ACC112 (cell line): ENCODE results near the gene DNALI1.
"Not testable (repeated sequence)": the region's sequence is repeated elsewhere in the genome, so short reads cannot be mapped to it uniquely, and the experiment has no call there.

Source experiments
- H2AFZ ChIP-seq: fragments of 200-600 bp; sonication (generic); one replicate; pipeline ENCODE4 v1.6.0; 2017; ENCODE audit warnings: antibody characterized with exemption, low read length; ENCODE audit not compliant: unreplicated experiment
- H3K27ac ChIP-seq: fragments of 200-600 bp; sonication (generic); 2 replicates; pipeline ENCODE4 v1.5.1; 2014; ENCODE audit warnings: low read depth, mild to moderate bottlenecking, antibody characterized with exemption, low read length, moderate library complexity
- H3K27me3 ChIP-seq: fragments of 200-600 bp; sonication (generic); 2 replicates; pipeline ENCODE4 v1.6.1; 2014; ENCODE audit warnings: mild to moderate bottlenecking, antibody characterized with exemption, low read length, moderate library complexity, mixed read lengths; ENCODE audit not compliant: insufficient read depth
- H3K36me3 ChIP-seq: fragments of 200-600 bp; sonication (generic); 2 replicates; pipeline ENCODE4 v1.6.1; 2016; ENCODE audit warnings: mild to moderate bottlenecking, antibody characterized with exemption, low read length, moderate library complexity, mixed read lengths; ENCODE audit not compliant: insufficient read depth
- H3K4me1 ChIP-seq: fragments of 200-600 bp; sonication (generic); one replicate; pipeline ENCODE4 v1.6.1; 2016; ENCODE audit warnings: low read length, mixed read lengths; ENCODE audit not compliant: insufficient read depth, unreplicated experiment, control insufficient read depth
- H3K4me3 ChIP-seq: fragments of 200-600 bp; sonication (generic); 2 replicates; pipeline ENCODE4 v1.5.1; 2014; ENCODE audit warnings: mild to moderate bottlenecking, low read depth, low read length
- H3K79me2 ChIP-seq: fragments of 200-600 bp; sonication (generic); one replicate; pipeline ENCODE4 v1.6.0; 2016; ENCODE audit warnings: low read length; ENCODE audit not compliant: control insufficient read depth, unreplicated experiment, insufficient read depth

Gene DNALI1

DNA sequence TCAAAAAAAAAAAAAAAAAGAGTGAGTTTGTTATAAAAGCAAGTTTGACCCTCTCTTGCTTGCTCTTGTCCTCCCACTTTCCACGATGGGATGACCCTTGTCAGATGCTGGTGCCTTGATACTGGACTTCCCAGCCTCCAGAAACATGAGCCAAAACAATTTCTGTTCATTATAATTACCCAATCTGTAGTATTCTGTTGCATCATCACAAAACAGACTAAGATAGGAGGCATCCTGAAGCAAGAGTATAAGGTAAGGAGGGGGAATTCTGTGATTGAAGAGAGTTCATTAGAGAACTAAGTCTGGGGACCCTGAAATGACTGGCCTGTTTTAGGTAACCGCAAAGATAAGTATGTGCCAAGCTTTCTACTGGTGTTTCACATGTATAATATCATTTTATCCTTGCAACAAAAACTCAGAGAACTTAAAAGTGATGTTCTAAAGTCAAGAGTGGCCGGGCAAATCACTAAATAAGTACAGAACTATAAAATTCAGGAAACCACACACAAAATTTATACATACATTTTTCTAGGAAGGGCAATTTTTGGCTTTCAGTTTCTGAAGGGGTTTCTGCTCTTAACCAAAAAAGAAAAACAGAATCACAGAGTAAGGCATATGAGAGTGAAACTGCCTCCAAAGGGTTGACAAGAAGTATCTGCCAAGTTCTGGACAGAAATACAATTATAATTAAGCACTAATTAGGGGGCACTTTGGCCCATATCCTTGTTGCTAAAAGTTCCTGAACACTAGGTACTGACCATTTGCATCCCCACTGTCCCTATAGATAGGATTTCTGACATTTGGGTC, 14.0 kb downstream of the DNALI1 start:
- Histone ChIP-seq H3K4me3 (no peak overlapping the region), H3K27me3 (no peaks in the 10 kb centered on the region), H3K36me3 (peaks cover 83% of the 10 kb centered on the region), H2AFZ (no peak overlapping the region), H3K4me1 (peaks cover 14% of the 10 kb centered on the region), H3K79me2 (no peaks in the 10 kb centered on the region), H3K27ac (no peak overlapping the region)

DNA sequence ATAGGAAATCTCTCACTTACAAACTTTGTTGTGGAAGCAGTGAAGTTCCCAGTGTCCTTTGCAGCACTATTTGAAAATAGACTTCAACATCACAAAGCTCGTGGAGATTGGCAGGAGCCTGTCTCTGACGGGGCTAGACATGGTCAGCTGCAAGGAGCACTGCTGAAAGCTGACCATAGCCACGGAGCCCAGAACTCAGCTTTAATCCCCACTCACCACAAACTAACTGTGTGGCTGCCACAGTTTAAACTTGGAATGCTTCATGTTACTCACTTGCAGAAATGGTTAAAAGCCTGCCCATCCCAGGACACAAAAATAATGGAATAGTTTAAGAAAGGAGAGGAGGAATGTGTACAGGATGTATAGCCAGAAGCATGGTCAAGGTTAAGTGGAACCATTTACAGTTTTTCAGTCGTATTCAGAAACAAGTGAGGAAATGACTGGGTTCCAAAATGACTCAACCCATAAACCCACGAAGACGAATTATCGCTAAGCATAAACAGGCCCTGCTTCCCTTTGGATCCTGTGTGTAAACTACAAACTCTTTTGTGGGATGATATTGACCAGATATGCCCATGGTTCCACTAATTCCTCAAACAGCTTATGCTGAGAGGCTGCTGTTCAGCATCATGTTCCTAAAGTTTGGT, 18.2 kb downstream of the DNALI1 start:
- Histone ChIP-seq H3K4me1 (peaks cover 32% of the 10 kb centered on the region), H2AFZ (peak overlapping the region; percentile 21), H3K27ac (peak overlapping the region; percentile 92), H3K36me3 (peaks cover 56% of the 10 kb centered on the region), H3K79me2 (no peaks in the 10 kb centered on the region), H3K4me3 (peak overlapping the region; percentile 54), H3K27me3 (no peaks in the 10 kb centered on the region)

DNA sequence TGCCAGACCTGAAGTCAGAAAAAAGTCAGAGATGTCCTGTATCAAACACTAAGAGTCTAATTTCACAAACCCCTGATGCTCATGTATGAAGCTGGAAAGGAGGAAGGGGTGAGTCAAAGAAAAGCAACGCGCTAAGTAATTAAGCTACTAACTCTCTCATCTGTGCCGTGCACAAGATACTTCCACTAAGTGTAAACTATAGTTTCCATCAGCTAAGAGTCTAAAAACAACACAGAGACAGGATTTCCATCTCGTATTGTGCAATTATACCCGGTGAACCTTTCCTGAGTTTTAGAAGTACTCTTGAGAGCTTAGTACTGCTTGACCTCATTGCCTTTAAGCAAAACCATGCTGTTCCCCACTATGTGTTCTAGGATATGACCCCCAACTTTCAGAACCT, 19.0 kb downstream of the DNALI1 start:
- H3K4me3 ChIP-seq: peak overlapping the region; percentile 54
- peaks cover 56% of the 10 kb centered on the region for H3K36me3 ChIP-seq
- H3K79me2 ChIP-seq: no peaks in the 10 kb centered on the region
- H3K27ac ChIP-seq: peak overlapping the region; percentile 92
- H3K27me3 ChIP-seq: no peaks in the 10 kb centered on the region
- peaks cover 32% of the 10 kb centered on the region for H3K4me1 ChIP-seq
- H2AFZ ChIP-seq: no peak overlapping the region

DNA sequence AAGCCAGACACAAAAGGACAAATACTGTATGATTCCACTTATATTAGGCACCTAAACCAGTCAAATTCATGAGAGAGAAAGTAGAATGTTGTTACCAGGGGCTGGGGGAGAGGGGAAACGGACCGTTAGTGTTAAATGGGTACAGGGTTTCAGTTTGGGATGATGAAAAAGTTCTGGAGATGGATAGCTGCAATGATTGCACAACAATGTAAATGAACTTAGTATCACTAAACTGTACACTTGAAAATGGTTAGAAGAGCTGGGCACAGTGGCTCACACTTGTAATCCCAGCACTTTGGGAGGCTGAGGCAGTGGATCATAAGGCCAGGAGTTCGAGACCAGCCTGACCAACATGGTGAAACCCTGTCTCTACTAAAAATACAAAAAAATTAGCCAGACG, 27.8 kb downstream of the DNALI1 start:
- peaks cover 38% of the 10 kb centered on the region for H3K36me3 ChIP-seq
- not testable (repeated sequence) for H2AFZ ChIP-seq, H3K27me3 ChIP-seq, H3K27ac ChIP-seq, H3K4me1 ChIP-seq, H3K79me2 ChIP-seq, H3K4me3 ChIP-seq

DNA sequence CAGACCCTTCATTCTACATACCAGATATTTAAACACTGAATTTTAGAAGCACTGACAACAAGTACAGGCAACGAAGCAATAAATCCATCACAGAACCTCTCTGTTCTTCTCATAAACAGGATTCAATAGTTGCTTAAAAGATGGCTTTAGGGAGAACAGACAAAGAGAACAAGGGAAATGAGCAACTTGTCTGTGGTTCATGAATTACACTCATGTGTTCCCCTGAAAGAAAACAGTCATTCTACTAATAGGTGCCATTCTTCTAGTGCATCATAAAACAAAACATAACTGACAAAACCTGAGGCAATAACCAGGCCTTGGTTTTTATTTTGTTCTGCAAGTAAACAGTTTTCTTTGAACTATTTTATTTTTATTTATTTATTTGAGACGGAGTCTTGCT, 32.2 kb downstream of the DNALI1 start:
- H3K27me3 ChIP-seq: no peaks in the 10 kb centered on the region
- H3K36me3 ChIP-seq: peaks cover 39% of the 10 kb centered on the region
- H3K4me1 ChIP-seq: peaks cover 6% of the 10 kb centered on the region
- H2AFZ ChIP-seq: no peak overlapping the region
- no peak overlapping the region for H3K27ac ChIP-seq
- H3K4me3 ChIP-seq: no peak overlapping the region
- H3K79me2 ChIP-seq: peaks cover 34% of the 10 kb centered on the region

DNA sequence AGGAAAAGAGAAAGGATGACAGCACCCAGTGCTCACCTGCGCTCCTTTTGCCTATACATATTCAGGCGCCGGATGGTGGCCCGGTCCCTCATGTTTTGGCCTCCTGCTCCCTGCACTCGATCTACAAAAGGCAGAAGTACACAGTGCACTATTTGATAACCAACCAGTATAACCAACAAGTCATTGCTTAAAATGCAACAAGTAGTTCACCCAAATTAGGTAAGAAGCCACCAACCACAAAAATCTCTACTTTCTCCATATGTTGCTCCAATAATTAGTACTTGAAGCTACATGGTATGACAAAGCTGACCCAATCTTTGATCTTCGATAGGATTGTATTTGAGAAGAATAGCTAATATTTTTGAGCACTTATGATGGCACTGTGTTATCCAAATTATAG, 37.0 kb downstream of the DNALI1 start:
- H3K36me3 ChIP-seq: peaks cover 23% of the 10 kb centered on the region
- peaks cover 46% of the 10 kb centered on the region for H3K79me2 ChIP-seq
- no peak overlapping the region for H2AFZ ChIP-seq
- H3K4me3 ChIP-seq: peak overlapping the region; percentile 90
- no peaks in the 10 kb centered on the region for H3K27me3 ChIP-seq
- H3K27ac ChIP-seq: no peak overlapping the region
- H3K4me1 ChIP-seq: peaks cover 14% of the 10 kb centered on the region

DNA sequence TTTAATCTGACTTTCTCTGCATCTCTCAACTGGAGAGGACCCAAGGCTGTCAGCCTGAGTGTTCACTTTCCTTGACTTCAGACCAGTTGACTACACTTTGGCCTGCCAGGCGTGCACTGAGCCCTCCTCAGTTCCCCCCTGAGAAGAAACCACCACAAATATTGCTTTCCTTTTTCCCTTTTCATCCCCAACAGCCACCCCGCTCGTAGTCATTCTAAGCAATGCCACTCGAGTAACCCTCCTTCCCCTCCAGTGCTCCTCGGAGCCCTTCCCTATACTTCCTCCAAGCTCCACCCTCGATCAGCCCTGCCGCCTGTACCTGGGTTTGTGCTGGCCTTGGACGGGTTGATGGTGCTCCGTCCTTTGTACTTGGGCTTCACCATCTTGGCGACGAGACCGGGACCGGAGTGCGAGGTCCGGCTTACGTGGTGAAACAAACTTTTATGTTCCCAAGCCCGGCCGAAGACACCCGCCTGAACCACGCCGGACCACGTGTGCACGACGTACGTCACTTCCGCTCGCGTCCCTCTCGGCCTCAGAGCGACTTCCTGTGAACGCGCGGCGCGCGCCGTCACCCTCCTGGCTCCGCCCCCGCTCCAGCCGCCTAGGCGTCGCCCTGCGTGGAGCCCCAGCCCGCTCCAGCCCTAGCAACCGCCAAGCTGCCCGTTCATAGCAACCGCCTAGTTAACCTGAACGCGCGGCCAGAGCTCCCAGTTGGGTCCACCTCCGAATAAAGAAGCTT, 38.9 kb downstream of the DNALI1 start, which contains the start of gene GNL2:
GNL2 (minus strand) TSS at position 498 of the 742 bp plus-strand sequence; CDS start at position 383, 115 bp downstream.
- Histone ChIP-seq H3K27ac (peak within 1 kb of the TSS; percentile 70), H3K4me1 (peaks cover 14% of the 10 kb centered on the region), H3K36me3 (peaks cover 18% of the 10 kb centered on the region), H3K4me3 (peak within 1 kb of the TSS; percentile 90), H2AFZ (peak within 1 kb of the TSS; percentile 92), H3K79me2 (peaks cover 46% of the 10 kb centered on the region), H3K27me3 (no peaks in the 10 kb centered on the region)

DNA sequence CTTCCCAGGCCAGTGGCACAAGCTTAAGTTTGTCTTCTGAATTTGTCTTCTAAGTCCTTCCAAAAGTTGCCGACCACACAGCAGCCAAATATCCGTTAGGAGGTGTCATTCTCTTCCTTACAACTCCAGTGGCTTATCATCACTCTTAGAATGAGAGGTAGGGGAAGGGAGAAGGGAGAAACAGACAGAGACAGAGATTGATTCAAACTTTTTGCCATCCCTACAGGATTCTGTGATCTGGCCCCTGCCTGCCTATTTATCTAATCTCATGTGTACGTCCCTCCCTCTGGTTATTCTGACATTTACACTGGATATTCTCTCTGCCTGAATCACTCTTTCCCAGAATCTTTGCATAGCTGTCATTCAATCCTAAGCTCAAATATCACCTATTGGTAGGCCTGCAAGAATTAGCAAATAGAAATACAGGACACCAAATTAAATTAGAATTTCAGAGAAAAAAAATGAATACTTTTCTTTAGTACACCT, 39.5 kb downstream of the DNALI1 start:
- Histone ChIP-seq H3K27ac (peak overlapping the region; percentile 40; the same call in 1 of the 2 replicates), H3K4me3 (peak overlapping the region; percentile 90), H3K27me3 (no peaks in the 10 kb centered on the region), H3K36me3 (peaks cover 18% of the 10 kb centered on the region), H2AFZ (peak overlapping the region; percentile 92), H3K4me1 (peaks cover 14% of the 10 kb centered on the region), H3K79me2 (peaks cover 40% of the 10 kb centered on the region)

DNA sequence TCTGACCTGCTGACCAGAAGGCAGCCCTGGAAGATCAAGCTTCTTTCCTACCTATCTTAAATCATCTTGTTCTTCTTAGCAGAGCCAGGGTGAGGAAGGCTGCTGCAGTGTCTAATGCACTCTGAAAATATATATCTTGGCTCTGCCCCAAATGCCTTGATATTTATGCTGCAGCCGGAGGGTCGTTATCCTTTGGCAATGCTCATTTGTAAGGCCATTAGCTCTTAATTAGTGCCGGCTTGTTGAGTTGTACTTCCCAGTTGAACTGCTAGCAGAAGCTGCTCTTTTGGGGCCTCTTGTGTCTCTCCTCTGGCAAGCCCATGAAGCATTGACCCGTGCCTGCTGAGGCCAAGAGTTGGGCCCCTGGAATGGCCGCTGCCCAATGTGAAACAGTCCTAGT, 43.2 kb downstream of the DNALI1 start:
- no peaks in the 10 kb centered on the region for H3K4me1 ChIP-seq
- H3K36me3 ChIP-seq: no peaks in the 10 kb centered on the region
- no peaks in the 10 kb centered on the region for H3K27me3 ChIP-seq
- no peak overlapping the region for H2AFZ ChIP-seq
- no peak overlapping the region for H3K4me3 ChIP-seq
- H3K27ac ChIP-seq: no peak overlapping the region
- peaks cover 7% of the 10 kb centered on the region for H3K79me2 ChIP-seq

DNA sequence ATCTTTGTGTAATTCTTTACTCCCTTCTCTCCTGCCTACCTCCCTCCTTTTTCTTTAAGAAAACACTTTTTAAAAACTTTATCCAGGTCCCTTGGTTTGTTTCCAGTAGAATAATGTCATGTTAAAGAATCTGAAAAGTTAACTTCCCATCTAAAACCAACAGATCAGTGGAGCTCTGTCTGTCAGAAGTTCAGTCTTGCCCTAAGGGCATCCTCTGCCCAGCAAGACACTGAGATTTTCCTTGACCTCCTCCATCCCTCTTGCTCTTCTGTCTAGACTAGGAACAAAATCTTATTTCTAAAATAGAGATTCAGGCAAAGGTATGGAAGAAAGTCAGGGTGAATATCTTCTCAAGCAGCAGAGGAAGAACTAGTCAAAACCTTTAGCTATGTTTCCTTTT, 44.7 kb downstream of the DNALI1 start:
- Histone ChIP-seq H3K27ac (no peak overlapping the region), H3K4me3 (no peak overlapping the region), H3K27me3 (no peaks in the 10 kb centered on the region), H3K79me2 (no peaks in the 10 kb centered on the region), H2AFZ (no peak overlapping the region), H3K4me1 (no peaks in the 10 kb centered on the region), H3K36me3 (no peaks in the 10 kb centered on the region)
